Smooth muscle cell (in vitro differentiated cells): ENCODE data around the gene ATP6V0E1. TPM values are rescaled to one million over a fixed set of nuclear protein-coding genes. Genes with fewer than 3 reads are reported as not detected.

Source experiments
- DNase-seq: peaks from one replicate; lab custom pipeline; 2025; ENCODE audit not compliant: unreplicated experiment; lab: John Stamatoyannopoulos, UW
- H2AFZ ChIP-seq: fragments of 200-600 bp; sonication (generic); 2 replicates; pipeline ENCODE4 v1.6.0; 2016; ENCODE audit warnings: antibody characterized with exemption, low read depth, mild to moderate bottlenecking
- H3F3A ChIP-seq: fragments of 200-600 bp; sonication (generic); 2 replicates; pipeline ENCODE4 v1.6.0; 2017; ENCODE audit warnings: antibody characterized with exemption, low read depth
- H3K27ac ChIP-seq: fragments of 200-600 bp; sonication (generic); 2 replicates; pipeline ENCODE4 v1.5.1; 2016; ENCODE audit warnings: low read depth, mild to moderate bottlenecking
- H3K27me3 ChIP-seq: fragments of 200-600 bp; sonication (generic); 2 replicates; pipeline ENCODE4 v1.6.1; 2016; ENCODE audit warnings: low read depth, mild to moderate bottlenecking
- H3K36me3 ChIP-seq: fragments of 200-600 bp; sonication (generic); 2 replicates; pipeline ENCODE4 v1.5.1; 2016; ENCODE audit warnings: low read depth
- H3K4me1 ChIP-seq: fragments of 200-600 bp; sonication (generic); 2 replicates; pipeline ENCODE4 v1.5.1; 2016; ENCODE audit warnings: low read depth
- H3K4me2 ChIP-seq: fragments of 200-600 bp; sonication (generic); 2 replicates; pipeline ENCODE4 v1.6.0; 2016; ENCODE audit warnings: mild to moderate bottlenecking
- H3K4me3 ChIP-seq: fragments of 200-600 bp; sonication (generic); 2 replicates; pipeline ENCODE4 v1.5.1; 2016; ENCODE audit warnings: mild to moderate bottlenecking
- H3K79me2 ChIP-seq: fragments of 200-600 bp; sonication (generic); 2 replicates; pipeline ENCODE4 v1.6.0; 2016; ENCODE audit warnings: low read depth, mild to moderate bottlenecking
- H3K9ac ChIP-seq: fragments of 200-600 bp; sonication (generic); 2 replicates; pipeline ENCODE4 v1.6.0; 2016; ENCODE audit warnings: low read depth
- H3K9me3 ChIP-seq: fragments of 200-600 bp; sonication (generic); replicated peaks from 2 replicates; pipeline ENCODE4 v1.5.1; 2016; ENCODE audit warnings: low read depth
- H4K20me1 ChIP-seq: fragments of 200-600 bp; sonication (generic); 2 replicates; pipeline ENCODE4 v1.6.0; 2016; ENCODE audit warnings: low read depth
- CTCF ChIP-seq: fragments of 200-600 bp; sonication (generic); IDR thresholded peaks from 2 replicates; pipeline ENCODE4 v1.5.1; 2017; ENCODE audit warnings: borderline replicate concordance, mild to moderate bottlenecking, antibody characterized with exemption; ENCODE audit not compliant: insufficient read depth, poor library complexity, severe bottlenecking
- WGBS: methylation state at CpG from one replicate; pipeline ENCODE4 v1.1.7; 2016; ENCODE audit warnings: low lambda C conversion rate; 5-methylcytosine and 5-hydroxymethylcytosine counted together
- polyA plus RNA-seq: library from polyadenylated mRNA; unstranded; fragments of >200 nt; fragmentation: Nextera tagmentation; extraction: Ambion mirVana; gene quantifications from 2 replicates; pipeline ENCODE4 v1.2.1, GENCODE V29; 2016
- total RNA-seq: library from RNA; depleted of rRNA; stranded (reverse); fragments of >200 nt; gene quantifications from 2 replicates; pipeline ENCODE4 v1.2.3, GENCODE V29; 2014

ATP6V0E1 gene
- total and polyA plus RNA-seq, 2 experiments from 2014 or later = 247 to 431 TPM

- 92% methylated on average over 7 of the region's 7 CpGs for WGBS
- Histone ChIP-seq H3K27ac (no peak overlapping the region), H3K9ac (no peak overlapping the region)
Measured at GRCh38 chr5:172946146-172946545, 37.4 kb upstream of the ATP6V0E1 start.

GRCh38 chr5:172949426-172949825 lies 34.1 kb upstream of the ATP6V0E1 start:
- H3K36me3 ChIP-seq = no peaks in the 10 kb centered on the region
- H3K79me2 ChIP-seq = no peaks in the 10 kb centered on the region
- no peak overlapping the region for H3K4me3 ChIP-seq
- H3K4me1 ChIP-seq = no peaks in the 10 kb centered on the region
- H3K4me2 ChIP-seq = no peak overlapping the region
- H3K9ac ChIP-seq = no peak overlapping the region
- WGBS = 82% methylated on average over 3 of the region's 3 CpGs
- no peaks in the 10 kb centered on the region for H3K27me3 ChIP-seq
- no peak for DNase-seq
- H3F3A ChIP-seq = peaks cover 4% of the 10 kb centered on the region
- H2AFZ ChIP-seq = no peak overlapping the region
- H4K20me1 ChIP-seq = no peaks in the 10 kb centered on the region
- H3K27ac ChIP-seq = no peak overlapping the region
- no peaks in the 10 kb centered on the region for H3K9me3 ChIP-seq
- no peak for TF ChIP-seq CTCF

More at GRCh38 chr5:172946146-172946545, 37.4 kb upstream of the ATP6V0E1 start:
- Histone ChIP-seq H3K4me2 (no peak overlapping the region), H3F3A (peaks cover 8% of the 10 kb centered on the region), H3K4me3 (no peak overlapping the region), H3K79me2 (no peaks in the 10 kb centered on the region), H3K27me3 (no peaks in the 10 kb centered on the region), H3K4me1 (no peaks in the 10 kb centered on the region), H3K9me3 (no peaks in the 10 kb centered on the region), H3K36me3 (no peaks in the 10 kb centered on the region), H2AFZ (no peak overlapping the region), H4K20me1 (no peaks in the 10 kb centered on the region)
- no peak for DNase-seq
- no peak for TF ChIP-seq CTCF

- H3K36me3 ChIP-seq = no peaks in the 10 kb centered on the region
- no peak overlapping the region for H3K27ac ChIP-seq
- TF ChIP-seq CTCF = no peak
- no peak overlapping the region for H3K4me3 ChIP-seq
- H2AFZ ChIP-seq = no peak overlapping the region
- DNase-seq = no peak
- no peak overlapping the region for H3K9ac ChIP-seq
- no peaks in the 10 kb centered on the region for H3K4me1 ChIP-seq
- 99% methylated on average over 12 of the region's 12 CpGs for WGBS
- H3F3A ChIP-seq = peaks cover 4% of the 10 kb centered on the region
- no peaks in the 10 kb centered on the region for H4K20me1 ChIP-seq
- no peaks in the 10 kb centered on the region for H3K27me3 ChIP-seq
- H3K79me2 ChIP-seq = no peaks in the 10 kb centered on the region
- no peaks in the 10 kb centered on the region for H3K9me3 ChIP-seq
- no peak overlapping the region for H3K4me2 ChIP-seq
Measured at GRCh38 chr5:172950176-172950965, 33.2 kb upstream of the ATP6V0E1 start.
